GM19468 (cell line): Measurements from ENCODE around the gene MEF2A.
"Not testable (repeated sequence)": the region's sequence is repeated elsewhere in the genome, so short reads cannot be mapped to it uniquely, and the experiment has no call there.

Experiments
- ATAC-seq: cut with Tn5 transposase; IDR thresholded peaks from one replicate; pipeline ENCODE4 v1.9.1; 2021; ENCODE audit warnings: mild to moderate bottlenecking, moderate library complexity, moderate number of reproducible peaks; ENCODE audit not compliant: unreplicated experiment; ENCODE audit errors: extremely low read depth

The MEF2A gene

GRCh38 chr15:99565299-99566156, at the start of gene MEF2A:
MEF2A (plus strand) TSS chr15:99565984; CDS start chr15:99633120, 67,136 bp downstream.
- ATAC-seq: peak; percentile 49

DNA sequence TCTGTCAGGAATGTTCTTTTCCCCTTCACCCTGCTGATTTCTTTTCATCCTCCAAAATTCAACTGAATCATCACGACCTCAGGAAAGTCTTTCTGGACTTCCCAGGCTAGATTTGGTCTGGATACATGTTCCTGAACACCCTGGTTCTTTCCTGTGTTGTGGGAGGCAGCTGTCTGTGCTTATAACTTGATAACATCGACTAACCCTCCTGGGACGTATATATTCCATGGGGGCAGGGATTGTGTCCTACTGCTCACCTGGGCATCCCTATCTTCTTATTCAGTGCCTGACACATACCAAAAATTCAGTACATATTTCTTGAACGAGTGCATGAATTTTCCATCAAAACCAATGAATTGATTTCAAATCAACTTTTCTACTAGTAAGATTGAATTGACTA, 47.6 kb upstream of the MEF2A start:
- ATAC-seq: no peak

- ATAC-seq: not testable (repeated sequence)
Measured at GRCh38 chr15:99519366-99519765, 46.4 kb upstream of the MEF2A start.

DNA sequence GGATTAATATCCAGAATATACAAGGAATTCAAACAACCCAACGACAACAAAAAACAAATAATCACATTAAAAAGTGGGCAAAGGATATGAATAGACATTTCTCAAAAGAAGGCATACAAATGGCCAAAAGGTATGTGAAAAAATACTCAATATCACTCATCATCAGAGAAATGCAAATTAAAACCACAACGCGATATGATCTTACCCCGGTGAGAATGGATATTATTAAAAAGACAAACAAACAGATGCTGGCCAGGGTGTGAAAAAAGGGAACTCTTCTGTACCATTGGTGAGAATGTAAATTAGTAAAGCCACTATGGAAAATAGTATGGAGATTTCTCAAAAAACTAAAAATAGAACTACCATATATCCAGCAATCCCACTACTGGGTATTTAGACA, 43.5 kb upstream of the MEF2A start:
- peak; percentile 52 for ATAC-seq

GRCh38 chr15:99526176-99526575, 39.6 kb upstream of the MEF2A start:
- no peak for ATAC-seq

DNA sequence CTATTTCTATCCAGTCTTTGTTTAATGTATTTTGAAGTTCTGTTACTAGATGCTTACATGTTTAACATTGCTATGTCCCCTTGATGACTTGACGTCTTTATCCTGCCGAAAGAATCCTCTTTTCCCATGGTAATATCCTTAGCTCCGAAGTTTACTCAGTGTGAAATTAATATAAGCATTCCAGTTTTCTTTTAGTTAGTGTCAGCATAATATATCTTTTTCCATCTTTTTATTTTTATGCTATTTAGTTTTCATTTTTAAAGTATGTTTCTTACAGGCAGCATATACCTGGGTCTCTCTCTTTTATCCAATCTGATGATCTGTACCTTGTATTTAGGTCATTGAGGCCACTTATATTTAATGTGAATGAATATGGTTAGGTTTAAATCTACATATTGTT, 39.1 kb upstream of the MEF2A start:
- no peak for ATAC-seq

- no peak for ATAC-seq
Measured at GRCh38 chr15:99536422-99537040, 29.3 kb upstream of the MEF2A start.

DNA sequence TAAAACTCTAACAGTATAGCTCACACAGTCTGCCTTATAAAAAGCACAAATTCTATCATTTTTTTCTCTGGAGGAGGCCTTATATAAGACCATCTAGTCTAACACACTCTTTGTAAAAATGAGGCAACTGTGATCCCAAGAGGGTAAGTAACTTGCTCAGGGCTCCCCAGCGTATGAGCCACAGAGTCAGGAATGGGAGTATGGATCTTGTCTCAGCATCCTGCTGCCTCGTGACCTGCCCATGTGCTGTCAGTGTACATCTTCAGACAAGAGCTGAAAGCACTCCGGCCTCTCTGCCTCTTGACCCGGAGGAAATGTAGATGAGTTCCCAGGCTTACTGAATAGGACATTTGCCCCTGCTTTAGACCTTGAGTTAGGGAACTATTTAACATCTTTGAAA, 28.4 kb upstream of the MEF2A start:
- no peak for ATAC-seq

- ATAC-seq: no peak
Measured at GRCh38 chr15:99538261-99538660, 27.5 kb upstream of the MEF2A start.

GRCh38 chr15:99542828-99543227, 23.0 kb upstream of the MEF2A start:
- no peak for ATAC-seq

DNA sequence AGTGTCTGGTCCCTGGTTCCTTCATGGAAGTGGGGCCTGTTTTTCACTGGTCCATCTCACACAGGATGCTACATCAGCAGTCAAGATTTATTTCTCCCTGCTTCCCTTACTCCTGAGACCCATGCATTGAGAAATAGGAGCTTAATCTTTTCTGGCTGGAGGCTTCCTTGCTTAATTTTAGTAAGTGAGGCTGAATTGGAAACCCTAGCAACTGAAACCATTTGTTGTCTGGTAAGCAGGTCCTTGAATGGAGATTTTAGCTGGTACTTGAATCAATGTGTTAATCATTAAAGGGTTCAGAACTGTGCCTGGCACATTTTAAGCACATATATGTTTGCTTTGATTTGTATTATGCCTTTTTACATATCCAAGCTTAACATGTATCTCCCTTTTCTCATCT, 20.2 kb upstream of the MEF2A start:
- ATAC-seq: no peak

- ATAC-seq: no peak
Measured at GRCh38 chr15:99546441-99547100, 19.2 kb upstream of the MEF2A start.

DNA sequence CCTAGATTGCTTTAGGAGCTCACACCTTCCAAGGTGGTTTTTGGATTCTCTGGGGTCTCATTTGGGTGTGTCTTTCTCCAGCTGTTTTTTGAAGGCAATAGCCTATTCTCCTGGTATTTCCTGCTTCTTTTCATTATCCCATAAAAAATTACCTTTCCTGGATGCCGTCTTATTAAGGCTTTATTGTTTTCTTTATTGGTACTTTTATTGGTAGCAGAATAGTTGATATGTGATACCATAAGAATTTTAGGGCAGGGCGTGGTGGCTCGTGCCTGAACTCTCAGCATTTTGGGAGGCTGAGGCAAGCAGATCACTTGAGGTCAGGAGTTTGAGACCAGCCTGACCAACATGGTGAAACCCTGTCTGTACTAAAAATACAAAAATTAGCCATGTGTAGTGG, 18.3 kb upstream of the MEF2A start:
- ATAC-seq: no peak

DNA sequence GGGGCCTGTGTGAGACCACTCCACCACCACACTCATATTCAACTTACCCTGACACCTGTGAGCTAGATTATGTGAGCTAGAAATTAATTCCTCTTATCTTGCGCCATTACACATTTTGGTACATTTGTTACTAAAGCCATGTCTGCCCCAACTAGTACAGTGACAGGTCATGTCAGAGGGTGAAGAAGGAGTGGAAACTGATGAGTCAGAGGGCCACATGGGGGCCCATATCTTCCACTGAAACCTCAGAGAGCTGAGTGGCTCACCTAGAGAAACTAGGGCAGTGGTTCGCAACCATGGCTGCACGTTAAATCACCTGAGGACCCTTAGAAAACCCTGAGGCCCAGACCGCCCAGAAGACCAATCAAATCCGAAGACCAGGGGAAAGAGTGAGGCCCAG, 15.7 kb upstream of the MEF2A start:
- no peak for ATAC-seq

GRCh38 chr15:99552111-99552510, 13.7 kb upstream of the MEF2A start:
- ATAC-seq: no peak

- ATAC-seq: no peak
Measured at GRCh38 chr15:99554880-99555488, 10.8 kb upstream of the MEF2A start.

- no peak for ATAC-seq
Measured at GRCh38 chr15:99556011-99556410, 9.8 kb upstream of the MEF2A start.

- ATAC-seq: no peak
Measured at GRCh38 chr15:99556578-99556977, 9.2 kb upstream of the MEF2A start.

DNA sequence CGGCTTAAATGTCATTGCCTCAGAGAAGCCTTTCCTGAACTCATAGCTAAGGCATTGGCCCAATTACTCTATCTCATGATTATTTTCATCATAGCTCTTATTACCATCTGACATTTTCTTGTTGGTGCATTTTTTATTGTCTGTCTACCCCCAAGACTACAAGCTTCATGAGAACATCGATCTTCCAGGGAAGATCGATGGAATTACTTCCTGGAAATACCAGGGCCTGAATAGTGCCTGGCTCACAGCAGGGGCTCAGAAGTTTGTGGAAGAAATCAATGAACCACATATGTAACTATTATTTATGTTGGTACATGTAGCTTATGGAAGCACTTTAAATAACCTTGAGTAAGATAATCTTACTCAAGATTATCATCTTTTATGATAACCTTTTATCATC, 7.7 kb upstream of the MEF2A start:
- no peak for ATAC-seq

DNA sequence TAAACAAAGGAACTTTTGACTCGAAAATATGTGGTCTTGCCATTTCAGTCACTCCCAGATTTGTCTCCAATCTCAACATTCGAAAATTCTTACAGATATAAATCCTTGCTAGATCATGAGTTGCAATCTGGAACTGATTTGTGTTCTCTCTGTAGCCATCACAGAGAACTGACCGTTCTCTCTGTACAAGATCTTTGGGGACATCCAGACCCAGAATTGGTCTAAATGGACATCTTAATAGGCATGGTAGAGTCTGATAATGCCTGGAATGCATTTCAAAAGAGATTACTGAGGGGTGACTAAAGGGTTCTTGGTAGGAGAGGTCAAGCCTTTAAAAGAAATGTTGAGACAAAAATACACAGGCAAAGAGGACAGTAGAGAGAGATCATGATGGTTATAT, 7.2 kb upstream of the MEF2A start:
- no peak for ATAC-seq
